WTC11 (cell line): ENCODE results near the gene MMP24OS. TPM values are rescaled to one million over a fixed set of nuclear protein-coding genes. Genes with fewer than 3 reads are reported as not detected.

ENCODE experiments used
- CREM ChIP-seq: sonication (generic); formaldehyde crosslinking; IDR thresholded peaks from 2 replicates; pipeline ENCODE4 v1.8.1; 2022; ENCODE audit warnings: mild to moderate bottlenecking, missing genetic modification reagents, moderate library complexity
- ELF4 ChIP-seq: sonication (generic); formaldehyde crosslinking; IDR thresholded peaks from 2 replicates; pipeline ENCODE4 v1.8.1; 2022; ENCODE audit warnings: low read depth, mild to moderate bottlenecking, moderate library complexity, missing genetic modification reagents
- FOXP1 ChIP-seq: sonication (generic); formaldehyde crosslinking; IDR thresholded peaks from 2 replicates; pipeline ENCODE4 v1.8.0; 2022; ENCODE audit warnings: missing genetic modification reagents, mild to moderate bottlenecking, moderate library complexity, borderline replicate concordance
- GTF2I ChIP-seq: fragments of 250-450 bp; sonication (Bioruptor Pico); conservative IDR thresholded peaks from 2 replicates; pipeline ENCODE4 v1.4.0; 2021; ENCODE audit warnings: mild to moderate bottlenecking
- IRF2 ChIP-seq: sonication (generic); formaldehyde crosslinking; IDR thresholded peaks from 2 replicates; pipeline ENCODE4 v1.8.0; 2022; ENCODE audit warnings: low read depth, missing genetic modification reagents, borderline replicate concordance
- JUN ChIP-seq: sonication (generic); formaldehyde crosslinking; IDR thresholded peaks from 2 replicates; pipeline ENCODE4 v1.8.0; 2023; ENCODE audit warnings: mild to moderate bottlenecking, missing genetic modification reagents
- MYBL2 ChIP-seq: sonication (generic); formaldehyde crosslinking; IDR thresholded peaks from 2 replicates; pipeline ENCODE4 v1.8.1; 2023; ENCODE audit warnings: mild to moderate bottlenecking, moderate library complexity, missing genetic modification reagents
- NR2C2 ChIP-seq: sonication (generic); formaldehyde crosslinking; IDR thresholded peaks from 2 replicates; pipeline ENCODE4 v1.8.0; 2022; ENCODE audit warnings: mild to moderate bottlenecking, missing genetic modification reagents
- PRRX2 ChIP-seq: fragments of 250-450 bp; sonication (Bioruptor Pico); IDR thresholded peaks from 2 replicates; pipeline ENCODE4 v1.8.0; 2021; ENCODE audit warnings: mild to moderate bottlenecking
- RELA ChIP-seq: sonication (generic); formaldehyde crosslinking; IDR thresholded peaks from 2 replicates; pipeline ENCODE4 v1.8.1; 2022; ENCODE audit warnings: missing genetic modification reagents, mild to moderate bottlenecking, borderline replicate concordance
- SOX15 ChIP-seq: fragments of 250-450 bp; sonication (Bioruptor Pico); IDR thresholded peaks from 2 replicates; pipeline ENCODE4 v1.9.0; 2021; ENCODE audit warnings: mild to moderate bottlenecking
- SP1 ChIP-seq: sonication (generic); formaldehyde crosslinking; conservative IDR thresholded peaks from 2 replicates; pipeline ENCODE4 v1.8.1; 2022; ENCODE audit warnings: missing genetic modification reagents
- ZNF138 ChIP-seq: sonication (generic); formaldehyde crosslinking; conservative IDR thresholded peaks from 2 replicates; pipeline ENCODE4 v1.8.1; 2022; ENCODE audit warnings: mild to moderate bottlenecking, moderate library complexity, missing genetic modification reagents
- ZNF232 ChIP-seq: sonication (generic); formaldehyde crosslinking; IDR thresholded peaks from 2 replicates; pipeline ENCODE4 v1.8.0; 2022; ENCODE audit warnings: mild to moderate bottlenecking, missing genetic modification reagents
- ZNF317 ChIP-seq: sonication (generic); formaldehyde crosslinking; IDR thresholded peaks from 2 replicates; pipeline ENCODE4 v1.8.1; 2023; ENCODE audit warnings: low read depth, mild to moderate bottlenecking, moderate library complexity, missing genetic modification reagents, borderline replicate concordance
- ZNF671 ChIP-seq: fragments of 250-450 bp; sonication (Bioruptor Pico); IDR thresholded peaks from 2 replicates; pipeline ENCODE4 v1.8.0; 2021; ENCODE audit warnings: mild to moderate bottlenecking
- total RNA-seq: library from RNA; stranded (reverse); gene quantifications from 3 replicates; pipeline ENCODE4 v1.2.3, GENCODE V29; 2021
- TF ChIP-seq, protein P1 (sequence below): sonication (generic); formaldehyde crosslinking; IDR thresholded peaks from 2 replicates; pipeline ENCODE4 v1.8.1; 2023; ENCODE audit warnings: mild to moderate bottlenecking, missing genetic modification reagents, moderate library complexity
- TF ChIP-seq, protein P2 (sequence below): fragments of 250-450 bp; sonication (Bioruptor Pico); IDR thresholded peaks from 2 replicates; pipeline ENCODE4 v1.9.0; 2021; ENCODE audit warnings: moderate library complexity, mild to moderate bottlenecking, inconsistent platforms, borderline replicate concordance
- TF ChIP-seq, protein P3 (sequence below): sonication (generic); formaldehyde crosslinking; IDR thresholded peaks from 2 replicates; pipeline ENCODE4 v1.8.1; 2023; ENCODE audit warnings: mild to moderate bottlenecking, missing genetic modification reagents
- TF ChIP-seq, protein P4 (sequence below): fragments of 200-600 bp; IDR thresholded peaks from 2 replicates; pipeline ENCODE4 v1.8.0; 2022; ENCODE audit warnings: antibody characterized with exemption
- TF ChIP-seq, protein P5 (sequence below): sonication (generic); formaldehyde crosslinking; conservative IDR thresholded peaks from 2 replicates; pipeline ENCODE4 v1.8.1; 2022; ENCODE audit warnings: mild to moderate bottlenecking, missing genetic modification reagents
- TF ChIP-seq, protein P6 (sequence below): fragments of 250-450 bp; sonication (Bioruptor Pico); IDR thresholded peaks from 2 replicates; pipeline ENCODE4 v2.1.2; 2022; ENCODE audit warnings: mild to moderate bottlenecking, moderate library complexity
- TF ChIP-seq, protein P7 (sequence below): sonication (generic); formaldehyde crosslinking; IDR thresholded peaks from 2 replicates; pipeline ENCODE4 v1.8.0; 2023; ENCODE audit warnings: mild to moderate bottlenecking, missing genetic modification reagents
- TF ChIP-seq, protein P8 (sequence below): fragments of 250-450 bp; sonication (Bioruptor Pico); conservative IDR thresholded peaks from 2 replicates; pipeline ENCODE4 v1.9.0; 2021; ENCODE audit warnings: mild to moderate bottlenecking

MMP24OS gene
- total RNA-seq, 1 experiment from 2014 or later: 50.6 TPM

DNA sequence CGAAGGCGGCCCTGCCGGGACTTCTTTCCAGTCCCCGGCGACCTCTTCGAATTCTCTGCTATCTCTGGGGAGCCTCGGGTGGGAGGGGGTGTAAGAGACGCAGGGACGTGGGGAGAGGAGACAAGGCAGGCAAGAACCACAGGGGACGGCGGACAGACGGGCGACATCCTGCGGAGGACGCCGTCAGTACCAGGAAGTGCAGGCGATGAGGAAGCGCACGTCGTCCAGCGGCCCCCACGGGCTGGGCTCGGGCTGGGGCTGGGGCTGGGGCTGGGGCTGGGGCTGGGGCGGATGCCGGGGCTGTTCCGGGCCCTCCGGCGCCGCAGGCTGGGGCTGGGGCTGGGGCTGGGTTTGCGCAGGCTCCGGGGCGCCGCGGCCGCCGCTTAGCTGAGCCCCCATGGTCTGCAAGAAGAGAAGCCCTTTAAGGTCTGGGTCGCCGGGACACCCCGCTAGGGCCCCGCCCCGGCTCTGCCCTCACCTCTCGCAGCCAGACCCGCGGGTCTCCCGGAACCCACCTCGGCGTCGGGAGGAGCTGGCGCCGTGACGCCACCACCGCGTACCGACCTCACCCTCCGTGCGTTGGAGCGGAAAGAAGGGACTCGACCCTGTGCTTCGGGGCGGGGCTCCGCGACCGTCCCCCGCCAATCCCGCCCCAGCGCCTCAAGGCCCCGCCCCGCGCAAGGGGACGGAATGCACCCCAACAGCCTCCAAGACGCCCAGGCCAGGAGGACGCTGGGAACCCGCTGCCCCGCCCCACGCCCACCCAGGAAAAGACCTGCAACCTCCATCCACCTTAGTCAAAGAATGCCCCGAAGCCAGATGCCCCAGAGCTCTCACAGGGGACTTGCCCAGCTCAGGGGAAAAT lies at the start of gene MMP24OS (continued):
- TF ChIP-seq, protein P1, sequence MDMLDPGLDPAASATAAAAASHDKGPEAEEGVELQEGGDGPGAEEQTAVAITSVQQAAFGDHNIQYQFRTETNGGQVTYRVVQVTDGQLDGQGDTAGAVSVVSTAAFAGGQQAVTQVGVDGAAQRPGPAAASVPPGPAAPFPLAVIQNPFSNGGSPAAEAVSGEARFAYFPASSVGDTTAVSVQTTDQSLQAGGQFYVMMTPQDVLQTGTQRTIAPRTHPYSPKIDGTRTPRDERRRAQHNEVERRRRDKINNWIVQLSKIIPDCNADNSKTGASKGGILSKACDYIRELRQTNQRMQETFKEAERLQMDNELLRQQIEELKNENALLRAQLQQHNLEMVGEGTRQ (CRISPR knock-in tag): no peak; the same call in 1 of the 2 replicates
- peak; percentile 68 for TF ChIP-seq FOXP1 (CRISPR knock-in tag)
- no peak for TF ChIP-seq ZNF232 (CRISPR knock-in tag)
- TF ChIP-seq, protein P2, sequence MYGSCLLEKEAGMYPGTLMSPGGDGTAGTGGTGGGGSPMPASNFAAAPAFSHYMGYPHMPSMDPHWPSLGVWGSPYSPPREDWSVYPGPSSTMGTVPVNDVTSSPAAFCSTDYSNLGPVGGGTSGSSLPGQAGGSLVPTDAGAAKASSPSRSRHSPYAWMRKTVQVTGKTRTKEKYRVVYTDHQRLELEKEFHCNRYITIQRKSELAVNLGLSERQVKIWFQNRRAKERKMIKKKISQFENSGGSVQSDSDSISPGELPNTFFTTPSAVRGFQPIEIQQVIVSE (CRISPR knock-in tag): no peak
- TF ChIP-seq MYBL2: 0 out of 2 replicates have a peak, but pooled peaks have one; percentile 54
- TF ChIP-seq, protein P3, sequence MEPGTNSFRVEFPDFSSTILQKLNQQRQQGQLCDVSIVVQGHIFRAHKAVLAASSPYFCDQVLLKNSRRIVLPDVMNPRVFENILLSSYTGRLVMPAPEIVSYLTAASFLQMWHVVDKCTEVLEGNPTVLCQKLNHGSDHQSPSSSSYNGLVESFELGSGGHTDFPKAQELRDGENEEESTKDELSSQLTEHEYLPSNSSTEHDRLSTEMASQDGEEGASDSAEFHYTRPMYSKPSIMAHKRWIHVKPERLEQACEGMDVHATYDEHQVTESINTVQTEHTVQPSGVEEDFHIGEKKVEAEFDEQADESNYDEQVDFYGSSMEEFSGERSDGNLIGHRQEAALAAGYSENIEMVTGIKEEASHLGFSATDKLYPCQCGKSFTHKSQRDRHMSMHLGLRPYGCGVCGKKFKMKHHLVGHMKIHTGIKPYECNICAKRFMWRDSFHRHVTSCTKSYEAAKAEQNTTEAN (CRISPR knock-in tag): no peak
- no peak for TF ChIP-seq ZNF317 (CRISPR knock-in tag)
- TF ChIP-seq SOX15 (CRISPR knock-in tag): no peak
- no peak for TF ChIP-seq ZNF138
- TF ChIP-seq, protein P4, sequence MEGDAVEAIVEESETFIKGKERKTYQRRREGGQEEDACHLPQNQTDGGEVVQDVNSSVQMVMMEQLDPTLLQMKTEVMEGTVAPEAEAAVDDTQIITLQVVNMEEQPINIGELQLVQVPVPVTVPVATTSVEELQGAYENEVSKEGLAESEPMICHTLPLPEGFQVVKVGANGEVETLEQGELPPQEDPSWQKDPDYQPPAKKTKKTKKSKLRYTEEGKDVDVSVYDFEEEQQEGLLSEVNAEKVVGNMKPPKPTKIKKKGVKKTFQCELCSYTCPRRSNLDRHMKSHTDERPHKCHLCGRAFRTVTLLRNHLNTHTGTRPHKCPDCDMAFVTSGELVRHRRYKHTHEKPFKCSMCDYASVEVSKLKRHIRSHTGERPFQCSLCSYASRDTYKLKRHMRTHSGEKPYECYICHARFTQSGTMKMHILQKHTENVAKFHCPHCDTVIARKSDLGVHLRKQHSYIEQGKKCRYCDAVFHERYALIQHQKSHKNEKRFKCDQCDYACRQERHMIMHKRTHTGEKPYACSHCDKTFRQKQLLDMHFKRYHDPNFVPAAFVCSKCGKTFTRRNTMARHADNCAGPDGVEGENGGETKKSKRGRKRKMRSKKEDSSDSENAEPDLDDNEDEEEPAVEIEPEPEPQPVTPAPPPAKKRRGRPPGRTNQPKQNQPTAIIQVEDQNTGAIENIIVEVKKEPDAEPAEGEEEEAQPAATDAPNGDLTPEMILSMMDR: no peak
- TF ChIP-seq, protein P5, sequence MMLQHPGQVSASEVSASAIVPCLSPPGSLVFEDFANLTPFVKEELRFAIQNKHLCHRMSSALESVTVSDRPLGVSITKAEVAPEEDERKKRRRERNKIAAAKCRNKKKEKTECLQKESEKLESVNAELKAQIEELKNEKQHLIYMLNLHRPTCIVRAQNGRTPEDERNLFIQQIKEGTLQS (CRISPR knock-in tag): no peak
- TF ChIP-seq SP1 (CRISPR knock-in tag): peak; percentile 92
- no peak for TF ChIP-seq GTF2I (CRISPR knock-in tag)
- TF ChIP-seq, protein P6, sequence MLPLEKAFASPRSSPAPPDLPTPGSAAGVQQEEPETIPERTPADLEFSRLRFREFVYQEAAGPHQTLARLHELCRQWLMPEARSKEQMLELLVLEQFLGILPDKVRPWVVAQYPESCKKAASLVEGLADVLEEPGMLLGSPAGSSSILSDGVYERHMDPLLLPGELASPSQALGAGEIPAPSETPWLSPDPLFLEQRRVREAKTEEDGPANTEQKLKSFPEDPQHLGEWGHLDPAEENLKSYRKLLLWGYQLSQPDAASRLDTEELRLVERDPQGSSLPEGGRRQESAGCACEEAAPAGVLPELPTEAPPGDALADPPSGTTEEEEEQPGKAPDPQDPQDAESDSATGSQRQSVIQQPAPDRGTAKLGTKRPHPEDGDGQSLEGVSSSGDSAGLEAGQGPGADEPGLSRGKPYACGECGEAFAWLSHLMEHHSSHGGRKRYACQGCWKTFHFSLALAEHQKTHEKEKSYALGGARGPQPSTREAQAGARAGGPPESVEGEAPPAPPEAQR: no peak
- no peak for TF ChIP-seq ELF4 (CRISPR knock-in tag)
- no peak for TF ChIP-seq NR2C2 (CRISPR knock-in tag)
- TF ChIP-seq IRF2 (CRISPR knock-in tag): no peak
- TF ChIP-seq, protein P7, sequence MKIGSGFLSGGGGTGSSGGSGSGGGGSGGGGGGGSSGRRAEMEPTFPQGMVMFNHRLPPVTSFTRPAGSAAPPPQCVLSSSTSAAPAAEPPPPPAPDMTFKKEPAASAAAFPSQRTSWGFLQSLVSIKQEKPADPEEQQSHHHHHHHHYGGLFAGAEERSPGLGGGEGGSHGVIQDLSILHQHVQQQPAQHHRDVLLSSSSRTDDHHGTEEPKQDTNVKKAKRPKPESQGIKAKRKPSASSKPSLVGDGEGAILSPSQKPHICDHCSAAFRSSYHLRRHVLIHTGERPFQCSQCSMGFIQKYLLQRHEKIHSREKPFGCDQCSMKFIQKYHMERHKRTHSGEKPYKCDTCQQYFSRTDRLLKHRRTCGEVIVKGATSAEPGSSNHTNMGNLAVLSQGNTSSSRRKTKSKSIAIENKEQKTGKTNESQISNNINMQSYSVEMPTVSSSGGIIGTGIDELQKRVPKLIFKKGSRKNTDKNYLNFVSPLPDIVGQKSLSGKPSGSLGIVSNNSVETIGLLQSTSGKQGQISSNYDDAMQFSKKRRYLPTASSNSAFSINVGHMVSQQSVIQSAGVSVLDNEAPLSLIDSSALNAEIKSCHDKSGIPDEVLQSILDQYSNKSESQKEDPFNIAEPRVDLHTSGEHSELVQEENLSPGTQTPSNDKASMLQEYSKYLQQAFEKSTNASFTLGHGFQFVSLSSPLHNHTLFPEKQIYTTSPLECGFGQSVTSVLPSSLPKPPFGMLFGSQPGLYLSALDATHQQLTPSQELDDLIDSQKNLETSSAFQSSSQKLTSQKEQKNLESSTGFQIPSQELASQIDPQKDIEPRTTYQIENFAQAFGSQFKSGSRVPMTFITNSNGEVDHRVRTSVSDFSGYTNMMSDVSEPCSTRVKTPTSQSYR (CRISPR knock-in tag): no peak
- no peak for TF ChIP-seq RELA
- TF ChIP-seq ZNF671: no peak
- TF ChIP-seq, protein P8, sequence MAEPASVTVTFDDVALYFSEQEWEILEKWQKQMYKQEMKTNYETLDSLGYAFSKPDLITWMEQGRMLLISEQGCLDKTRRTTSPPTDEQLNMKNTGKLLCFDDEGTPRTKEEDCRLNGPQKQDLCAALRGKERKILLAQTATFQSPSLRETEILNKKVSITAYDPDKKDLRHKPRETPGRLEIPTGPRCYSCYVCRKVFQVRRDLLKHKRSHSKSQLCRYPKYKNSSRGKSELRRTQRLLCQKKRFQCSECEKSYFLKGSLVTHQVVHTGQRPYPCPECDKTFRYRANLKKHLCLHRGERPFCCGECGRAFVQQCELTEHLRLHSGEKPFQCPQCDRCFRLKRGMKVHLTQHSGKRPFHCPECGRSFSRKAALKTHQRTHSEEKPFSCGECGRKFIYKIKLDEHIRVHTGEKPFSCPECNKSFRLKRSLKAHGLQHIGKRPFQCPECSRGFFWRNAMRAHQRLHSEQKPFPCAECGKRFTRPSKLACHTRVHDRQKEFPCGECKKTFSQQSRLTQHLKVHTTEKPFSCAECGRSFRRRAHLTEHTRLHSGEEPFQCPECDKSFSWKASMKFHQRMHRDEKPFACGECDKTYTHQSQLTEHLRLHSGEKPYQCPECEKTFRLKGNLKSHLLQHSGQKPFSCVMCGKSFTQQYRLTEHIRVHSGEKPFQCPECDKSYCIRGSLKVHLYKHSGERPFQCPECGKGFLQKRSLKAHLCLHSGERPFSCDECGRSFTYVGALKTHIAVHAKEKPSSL (CRISPR knock-in tag): no peak
- TF ChIP-seq PRRX2 (CRISPR knock-in tag): peak; percentile 87
- peak; percentile 41; the same call in 1 of the 2 replicates for TF ChIP-seq CREM (CRISPR knock-in tag)
- TF ChIP-seq JUN (CRISPR knock-in tag): no peak
